AG10803 (cell line): Measurements from ENCODE around the gene GIT2.

ENCODE experiments used
- DNase-seq: peaks from one replicate; pipeline ENCODE4 v3.0.0; 2010; ENCODE audit warnings: low read depth
- H3K4me3 ChIP-seq: 2 replicates; pipeline ENCODE4 v1.5.1; 2011; ENCODE audit warnings: mild to moderate bottlenecking, low read length, control low read depth
- TF ChIP-seq, protein P1 (sequence below): conservative IDR thresholded peaks from 2 replicates; pipeline ENCODE4 v1.5.1; 2011; ENCODE audit warnings: mild to moderate bottlenecking, low read length, control low read depth, inconsistent platforms

Gene GIT2

DNA sequence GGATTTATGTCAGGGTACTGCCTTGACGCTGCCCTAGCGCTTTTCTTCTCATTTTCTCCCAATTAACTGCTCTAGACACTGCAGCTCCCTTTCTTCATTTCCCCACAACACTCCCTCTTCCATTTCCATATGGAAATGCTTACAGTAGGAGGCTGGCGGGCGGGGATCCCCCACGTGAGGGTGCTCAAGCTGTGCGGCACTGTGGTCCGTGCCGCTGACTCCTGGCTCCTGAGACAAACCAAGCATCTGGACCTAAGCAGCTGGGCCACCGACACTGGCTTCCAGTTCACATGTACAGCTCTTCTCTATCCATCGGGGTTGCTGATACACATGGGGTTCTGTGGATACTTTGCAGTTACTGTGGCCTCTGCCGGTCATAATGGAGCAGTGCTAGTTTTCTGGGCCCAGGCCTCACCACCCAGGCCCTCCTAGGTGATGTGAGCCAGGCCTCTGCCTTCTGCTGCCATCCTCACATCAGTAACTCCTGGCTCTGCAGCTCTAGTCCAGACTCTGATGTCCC lies 75.8 kb downstream of the GIT2 start:
- H3K4me3 ChIP-seq = no peak overlapping the region
- TF ChIP-seq, protein P1, sequence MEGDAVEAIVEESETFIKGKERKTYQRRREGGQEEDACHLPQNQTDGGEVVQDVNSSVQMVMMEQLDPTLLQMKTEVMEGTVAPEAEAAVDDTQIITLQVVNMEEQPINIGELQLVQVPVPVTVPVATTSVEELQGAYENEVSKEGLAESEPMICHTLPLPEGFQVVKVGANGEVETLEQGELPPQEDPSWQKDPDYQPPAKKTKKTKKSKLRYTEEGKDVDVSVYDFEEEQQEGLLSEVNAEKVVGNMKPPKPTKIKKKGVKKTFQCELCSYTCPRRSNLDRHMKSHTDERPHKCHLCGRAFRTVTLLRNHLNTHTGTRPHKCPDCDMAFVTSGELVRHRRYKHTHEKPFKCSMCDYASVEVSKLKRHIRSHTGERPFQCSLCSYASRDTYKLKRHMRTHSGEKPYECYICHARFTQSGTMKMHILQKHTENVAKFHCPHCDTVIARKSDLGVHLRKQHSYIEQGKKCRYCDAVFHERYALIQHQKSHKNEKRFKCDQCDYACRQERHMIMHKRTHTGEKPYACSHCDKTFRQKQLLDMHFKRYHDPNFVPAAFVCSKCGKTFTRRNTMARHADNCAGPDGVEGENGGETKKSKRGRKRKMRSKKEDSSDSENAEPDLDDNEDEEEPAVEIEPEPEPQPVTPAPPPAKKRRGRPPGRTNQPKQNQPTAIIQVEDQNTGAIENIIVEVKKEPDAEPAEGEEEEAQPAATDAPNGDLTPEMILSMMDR = peak; percentile 30
- peak; percentile 40 for DNase-seq

DNA sequence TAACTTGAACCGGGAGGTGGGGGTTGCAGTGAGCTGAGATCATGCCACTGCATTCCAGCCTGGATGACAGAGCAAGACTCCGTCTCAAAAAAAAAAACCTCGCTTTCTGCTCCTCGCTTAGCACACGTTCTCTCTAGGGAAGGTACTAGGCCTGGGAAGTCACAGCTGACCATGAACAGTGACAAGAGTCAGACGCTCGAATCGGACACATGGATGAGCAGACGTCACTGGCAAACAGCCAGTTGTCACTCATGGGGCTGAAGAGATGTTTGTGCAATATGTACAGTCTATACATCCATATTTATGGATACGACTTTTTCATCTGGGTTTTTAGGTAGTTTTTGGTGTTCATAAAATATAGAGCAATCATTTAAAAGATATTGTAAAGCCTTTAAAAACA lies 76.7 kb downstream of the GIT2 start:
- H3K4me3 ChIP-seq = no peak overlapping the region
- TF ChIP-seq, protein P1 = no peak
- no peak for DNase-seq

DNA sequence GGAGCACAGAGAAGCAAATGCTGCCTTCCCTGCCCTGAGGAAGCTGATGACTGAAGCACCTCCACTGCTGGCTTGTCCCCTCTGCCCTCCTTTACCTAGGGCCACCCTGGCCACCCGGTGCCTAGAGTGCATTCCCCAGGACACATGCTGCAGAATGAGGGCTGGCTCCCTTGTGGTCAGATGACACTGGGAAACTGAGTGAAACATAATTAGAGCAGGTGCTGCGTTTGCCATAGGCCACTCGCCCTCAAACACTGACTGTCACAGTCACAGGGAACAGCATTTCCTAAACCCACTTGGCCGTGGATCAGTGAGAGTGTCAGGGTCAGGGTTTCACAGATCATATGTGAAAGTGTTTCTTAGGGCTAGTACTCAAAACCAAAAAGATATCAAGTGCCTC lies 80.1 kb downstream of the GIT2 start:
- TF ChIP-seq, protein P1 = no peak
- H3K4me3 ChIP-seq = no peak overlapping the region
- DNase-seq = no peak

DNA sequence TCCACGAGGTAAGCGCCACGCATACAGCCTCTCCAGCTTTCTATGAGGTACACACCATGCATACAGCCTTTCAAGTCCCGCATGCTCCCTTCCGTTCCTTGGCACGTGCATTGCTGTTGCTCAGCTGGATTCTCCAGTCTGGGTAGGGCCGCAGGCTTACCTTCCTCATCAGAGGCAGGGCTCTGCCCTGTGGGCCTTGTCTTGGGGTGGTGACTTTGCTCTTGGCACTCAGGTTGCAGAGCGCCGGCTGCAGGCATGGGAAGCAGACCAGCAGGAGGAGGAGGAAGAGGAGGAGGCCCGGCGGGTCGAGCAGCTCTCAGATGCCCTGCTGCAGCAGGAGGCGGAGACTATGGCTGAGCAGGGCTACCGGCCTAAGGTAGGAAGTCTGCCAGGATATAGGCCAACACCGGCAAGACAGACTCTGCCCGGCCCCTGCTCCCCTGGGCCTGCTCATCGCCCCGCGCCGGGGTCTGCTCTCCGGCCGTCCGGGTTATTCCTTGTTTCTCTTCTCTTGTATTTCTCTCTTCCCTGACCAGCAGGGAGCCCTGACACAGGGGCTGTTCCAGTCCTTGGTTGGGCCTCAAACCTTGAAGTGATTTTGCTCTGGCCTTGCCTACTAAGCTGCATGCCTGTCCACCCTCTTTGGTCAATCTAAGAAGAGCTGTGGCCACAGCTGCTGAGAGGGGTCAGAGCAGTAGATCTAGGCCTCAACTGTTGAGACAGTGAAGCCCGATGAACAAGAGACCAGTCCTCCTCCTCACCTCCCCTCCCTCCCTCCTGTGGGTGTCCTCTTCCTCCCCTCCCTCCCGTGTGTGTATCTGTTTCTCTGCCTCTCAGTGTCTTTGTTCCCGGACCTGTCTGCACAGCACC lies 80.8 kb downstream of the GIT2 start:
- H3K4me3 ChIP-seq = no peak overlapping the region
- DNase-seq = no peak
- TF ChIP-seq, protein P1 = no peak

DNA sequence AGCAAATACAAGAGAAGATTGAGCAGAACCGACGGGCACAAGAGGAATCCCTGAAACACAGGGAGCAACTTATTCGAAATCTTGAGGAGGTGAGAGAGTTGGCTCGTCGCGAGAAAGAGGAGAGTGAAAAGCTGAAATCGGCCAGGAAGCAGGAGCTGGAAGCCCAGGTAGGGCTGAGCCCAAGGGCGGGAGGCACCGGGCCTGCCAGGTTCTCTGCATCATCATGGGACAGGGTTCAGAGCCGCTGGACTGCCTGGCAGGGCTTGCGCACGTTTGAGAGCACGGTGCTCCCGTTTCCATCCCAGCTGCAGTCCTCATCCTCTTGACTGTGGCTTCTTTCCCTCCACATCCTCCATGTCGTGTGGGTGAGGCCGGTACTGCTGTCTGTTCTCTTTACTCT lies 81.7 kb downstream of the GIT2 start:
- no peak overlapping the region for H3K4me3 ChIP-seq
- TF ChIP-seq, protein P1 = no peak
- no peak for DNase-seq

DNA sequence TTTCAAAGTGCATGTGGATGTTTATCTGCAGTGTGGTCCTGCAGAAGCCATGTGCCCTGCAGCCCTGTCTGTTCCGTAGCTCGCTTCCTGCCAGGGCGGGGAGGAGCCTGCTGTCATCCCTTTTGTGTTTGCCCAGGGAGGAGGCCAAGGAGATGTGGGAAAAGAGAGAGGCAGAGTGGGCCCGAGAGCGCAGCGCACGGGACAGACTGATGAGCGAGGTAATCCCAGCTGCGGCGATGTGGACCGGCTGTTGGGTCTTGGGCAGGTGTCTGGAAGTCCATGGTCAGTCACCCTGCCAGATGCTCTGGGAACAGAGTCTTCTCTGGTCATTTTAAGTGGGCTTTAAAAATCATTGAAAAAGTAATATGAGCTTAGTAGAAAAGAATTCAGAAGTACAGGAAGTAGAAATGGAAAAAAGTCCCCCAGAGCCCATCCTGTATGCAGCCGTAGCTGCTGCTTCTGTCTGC lies 83.3 kb downstream of the GIT2 start:
- no peak overlapping the region for H3K4me3 ChIP-seq
- TF ChIP-seq, protein P1 = no peak
- no peak for DNase-seq

DNA sequence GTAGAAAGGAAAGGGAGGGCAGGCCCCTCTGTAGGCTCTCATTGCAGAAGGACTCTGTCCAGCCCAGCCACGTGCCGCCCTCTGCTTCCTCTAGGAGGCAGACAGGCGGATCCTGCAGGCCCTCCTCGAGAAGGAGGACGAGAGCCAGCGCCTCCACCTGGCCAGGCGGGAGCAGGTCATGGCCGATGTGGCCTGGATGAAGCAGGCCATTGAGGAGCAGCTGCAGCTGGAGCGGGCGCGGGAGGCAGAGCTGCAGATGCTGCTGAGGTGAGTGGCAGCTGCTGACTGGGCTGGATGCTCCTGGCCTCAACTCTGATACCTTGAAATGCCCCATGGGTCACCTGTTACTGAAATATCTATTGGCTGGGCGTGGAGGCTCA lies 85.2 kb downstream of the GIT2 start:
- no peak overlapping the region for H3K4me3 ChIP-seq

More for the DNA sequence above, 85.2 kb downstream of the GIT2 start:
- DNase-seq = peak; percentile 12
- TF ChIP-seq, protein P1 = peak; percentile 15; the same call in 1 of the 2 replicates
